ENCODE measurements around the gene TLE2.

DNA sequence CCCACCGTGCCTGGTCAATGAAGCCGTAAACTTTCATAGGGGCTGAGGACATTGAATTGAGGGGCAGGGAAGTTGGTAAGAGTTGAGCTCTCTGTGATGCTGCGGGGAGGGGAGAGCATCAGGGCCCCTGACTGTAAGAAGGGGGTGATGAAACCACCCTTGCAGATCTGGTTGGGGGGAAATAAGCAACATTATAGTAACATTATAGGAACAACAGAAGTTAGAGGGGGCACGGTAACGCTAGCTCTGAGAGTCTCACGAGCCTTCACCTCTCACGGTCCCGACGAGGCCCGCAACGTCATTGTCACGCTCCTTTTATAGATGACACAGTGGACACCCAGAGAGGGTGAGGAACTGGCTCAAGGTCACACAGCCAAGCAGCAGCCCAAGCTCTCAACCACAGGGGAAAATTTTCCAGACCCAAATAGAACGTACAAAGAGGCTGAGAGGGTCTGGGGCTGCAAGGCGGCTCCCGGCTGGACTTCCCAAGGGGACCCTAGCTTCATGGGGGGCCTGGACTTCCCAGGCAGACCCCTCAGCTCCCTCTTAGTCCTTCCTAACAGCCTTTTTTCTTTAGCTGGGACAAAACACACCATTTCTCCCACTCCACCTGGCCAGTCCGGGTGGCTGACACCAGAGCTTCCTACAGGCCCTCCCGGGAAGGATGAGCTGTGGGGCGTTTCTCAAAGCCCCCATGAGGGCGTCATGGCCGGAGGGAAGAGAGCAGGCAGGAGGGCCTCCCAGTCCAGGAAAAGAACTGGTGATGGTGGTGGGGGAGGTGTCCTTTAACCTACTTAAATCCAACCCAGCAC lies 29.1 kb upstream of the TLE2 start:
- no peak for TF ChIP-seq EZH2phosphoT487 (IDR thresholded peaks at IDR 0.05; ENCODE audit: low read length)
- TF ChIP-seq, protein P1, sequence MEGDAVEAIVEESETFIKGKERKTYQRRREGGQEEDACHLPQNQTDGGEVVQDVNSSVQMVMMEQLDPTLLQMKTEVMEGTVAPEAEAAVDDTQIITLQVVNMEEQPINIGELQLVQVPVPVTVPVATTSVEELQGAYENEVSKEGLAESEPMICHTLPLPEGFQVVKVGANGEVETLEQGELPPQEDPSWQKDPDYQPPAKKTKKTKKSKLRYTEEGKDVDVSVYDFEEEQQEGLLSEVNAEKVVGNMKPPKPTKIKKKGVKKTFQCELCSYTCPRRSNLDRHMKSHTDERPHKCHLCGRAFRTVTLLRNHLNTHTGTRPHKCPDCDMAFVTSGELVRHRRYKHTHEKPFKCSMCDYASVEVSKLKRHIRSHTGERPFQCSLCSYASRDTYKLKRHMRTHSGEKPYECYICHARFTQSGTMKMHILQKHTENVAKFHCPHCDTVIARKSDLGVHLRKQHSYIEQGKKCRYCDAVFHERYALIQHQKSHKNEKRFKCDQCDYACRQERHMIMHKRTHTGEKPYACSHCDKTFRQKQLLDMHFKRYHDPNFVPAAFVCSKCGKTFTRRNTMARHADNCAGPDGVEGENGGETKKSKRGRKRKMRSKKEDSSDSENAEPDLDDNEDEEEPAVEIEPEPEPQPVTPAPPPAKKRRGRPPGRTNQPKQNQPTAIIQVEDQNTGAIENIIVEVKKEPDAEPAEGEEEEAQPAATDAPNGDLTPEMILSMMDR (IDR thresholded peaks at IDR 0.05; ENCODE audit: low read length): no peak
